A549 (cell line): Measurements from ENCODE around the gene ABHD12B.
"Not testable (repeated sequence)": the region's sequence is repeated elsewhere in the genome, so short reads cannot be mapped to it uniquely, and the experiment has no call there.

Experiments
- ESRRA ChIP-seq: fragments of 150-350 bp; IDR thresholded peaks from 2 replicates; pipeline ENCODE4 v1.6.1; 2014; ENCODE audit warnings: mild to moderate bottlenecking, low read length, borderline replicate concordance
- GATA3 ChIP-seq: IDR thresholded peaks from 2 replicates; pipeline ENCODE4 v1.6.1; 2012; ENCODE audit warnings: borderline replicate concordance
- JUN ChIP-seq, 2 experiments: fragments of >200 bp; sonication (Bioruptor Twin); formaldehyde crosslinking; IDR thresholded peaks; 2 replicates in 1 of 2; 3 replicates in 1 of 2; pipeline ENCODE4 v1.6.1; 2016 to 2017
- JUNB ChIP-seq: fragments of >200 bp; sonication (Bioruptor Twin); formaldehyde crosslinking; IDR thresholded peaks from 2 replicates; pipeline ENCODE4 v1.6.1; 2016
- PBX3 ChIP-seq: IDR thresholded peaks from 2 replicates; pipeline ENCODE4 v1.6.1; 2012
- PHF8 ChIP-seq: fragments of 200-600 bp; sonication (generic); IDR thresholded peaks from 2 replicates; pipeline ENCODE4 v1.6.1; 2016; ENCODE audit warnings: low read depth, mild to moderate bottlenecking, antibody characterized with exemption, moderate library complexity, borderline replicate concordance
- POLR2A ChIP-seq: IDR thresholded peaks from 2 replicates; pipeline ENCODE4 v1.6.1; 2012; ENCODE audit warnings: mild to moderate bottlenecking, low read length
- POLR2AphosphoS2 ChIP-seq: conservative IDR thresholded peaks from 2 replicates; pipeline ENCODE4 v1.6.1; 2012; ENCODE audit warnings: low read length, improper control_type of control experiment, inconsistent platforms
- RFX5 ChIP-seq: fragments of 450-650 bp; IDR thresholded peaks from 2 replicates; pipeline ENCODE4 v1.7.1; 2014; ENCODE audit warnings: antibody characterized with exemption, mild to moderate bottlenecking, moderate library complexity
- SMC3 ChIP-seq: fragments of >200 bp; sonication (Bioruptor Twin); formaldehyde crosslinking; IDR thresholded peaks from 3 replicates; pipeline ENCODE4 v1.6.1; 2018; ENCODE audit warnings: inconsistent platforms
- TF ChIP-seq, protein P1 (sequence below): fragments of >200 bp; sonication (Bioruptor Twin); formaldehyde crosslinking; IDR thresholded peaks from 3 replicates; pipeline ENCODE4 v1.5.1; 2016
- TF ChIP-seq, protein P2 (sequence below): fragments of 150-350 bp; IDR thresholded peaks from 2 replicates; pipeline ENCODE4 v1.6.1; 2014; ENCODE audit warnings: low read depth, mild to moderate bottlenecking, low read length
- TF ChIP-seq, protein P3 (sequence below): fragments of 450-650 bp; IDR thresholded peaks from 2 replicates; pipeline ENCODE4 v1.6.1; 2014; ENCODE audit warnings: antibody characterized with exemption

DNA sequence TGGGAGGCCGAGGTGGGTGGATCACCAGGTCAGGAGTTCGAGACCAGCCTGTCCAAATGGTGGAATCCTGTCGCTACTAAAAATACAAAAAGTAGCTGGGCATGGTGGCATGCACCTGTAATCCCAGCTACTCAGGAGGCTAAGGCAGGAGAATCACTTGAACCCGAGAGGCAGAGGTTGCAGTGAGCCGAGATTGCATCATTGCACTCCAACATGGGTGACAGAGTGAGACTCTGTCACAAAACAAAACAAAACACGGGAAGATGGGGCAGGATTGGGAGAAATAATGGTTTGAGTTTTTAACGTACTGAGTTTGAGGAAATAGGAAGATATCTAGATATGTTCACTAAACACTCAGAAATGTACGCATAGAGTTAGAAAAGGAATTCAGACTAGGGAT is 69.8 kb downstream of the ABHD12B start:
- not testable (repeated sequence) for TF ChIP-seq RFX5; PBX3; SMC3; PHF8; POLR2A; JUN (IDR thresholded peaks at IDR 0.05); POLR2AphosphoS2; JUNB; ESRRA; GATA3
- TF ChIP-seq, protein P1, sequence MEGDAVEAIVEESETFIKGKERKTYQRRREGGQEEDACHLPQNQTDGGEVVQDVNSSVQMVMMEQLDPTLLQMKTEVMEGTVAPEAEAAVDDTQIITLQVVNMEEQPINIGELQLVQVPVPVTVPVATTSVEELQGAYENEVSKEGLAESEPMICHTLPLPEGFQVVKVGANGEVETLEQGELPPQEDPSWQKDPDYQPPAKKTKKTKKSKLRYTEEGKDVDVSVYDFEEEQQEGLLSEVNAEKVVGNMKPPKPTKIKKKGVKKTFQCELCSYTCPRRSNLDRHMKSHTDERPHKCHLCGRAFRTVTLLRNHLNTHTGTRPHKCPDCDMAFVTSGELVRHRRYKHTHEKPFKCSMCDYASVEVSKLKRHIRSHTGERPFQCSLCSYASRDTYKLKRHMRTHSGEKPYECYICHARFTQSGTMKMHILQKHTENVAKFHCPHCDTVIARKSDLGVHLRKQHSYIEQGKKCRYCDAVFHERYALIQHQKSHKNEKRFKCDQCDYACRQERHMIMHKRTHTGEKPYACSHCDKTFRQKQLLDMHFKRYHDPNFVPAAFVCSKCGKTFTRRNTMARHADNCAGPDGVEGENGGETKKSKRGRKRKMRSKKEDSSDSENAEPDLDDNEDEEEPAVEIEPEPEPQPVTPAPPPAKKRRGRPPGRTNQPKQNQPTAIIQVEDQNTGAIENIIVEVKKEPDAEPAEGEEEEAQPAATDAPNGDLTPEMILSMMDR = not testable (repeated sequence)
- TF ChIP-seq, protein P2, sequence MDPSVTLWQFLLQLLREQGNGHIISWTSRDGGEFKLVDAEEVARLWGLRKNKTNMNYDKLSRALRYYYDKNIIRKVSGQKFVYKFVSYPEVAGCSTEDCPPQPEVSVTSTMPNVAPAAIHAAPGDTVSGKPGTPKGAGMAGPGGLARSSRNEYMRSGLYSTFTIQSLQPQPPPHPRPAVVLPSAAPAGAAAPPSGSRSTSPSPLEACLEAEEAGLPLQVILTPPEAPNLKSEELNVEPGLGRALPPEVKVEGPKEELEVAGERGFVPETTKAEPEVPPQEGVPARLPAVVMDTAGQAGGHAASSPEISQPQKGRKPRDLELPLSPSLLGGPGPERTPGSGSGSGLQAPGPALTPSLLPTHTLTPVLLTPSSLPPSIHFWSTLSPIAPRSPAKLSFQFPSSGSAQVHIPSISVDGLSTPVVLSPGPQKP = not testable (repeated sequence)
- TF ChIP-seq, protein P3, sequence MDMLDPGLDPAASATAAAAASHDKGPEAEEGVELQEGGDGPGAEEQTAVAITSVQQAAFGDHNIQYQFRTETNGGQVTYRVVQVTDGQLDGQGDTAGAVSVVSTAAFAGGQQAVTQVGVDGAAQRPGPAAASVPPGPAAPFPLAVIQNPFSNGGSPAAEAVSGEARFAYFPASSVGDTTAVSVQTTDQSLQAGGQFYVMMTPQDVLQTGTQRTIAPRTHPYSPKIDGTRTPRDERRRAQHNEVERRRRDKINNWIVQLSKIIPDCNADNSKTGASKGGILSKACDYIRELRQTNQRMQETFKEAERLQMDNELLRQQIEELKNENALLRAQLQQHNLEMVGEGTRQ = not testable (repeated sequence)
